Measurements from ENCODE around the gene RNF224. TPM values are rescaled to one million over a fixed set of nuclear protein-coding genes. Genes with fewer than 3 reads are reported as not detected.
A peak's percentile ranks its signal among the peaks of the same experiment; 100 is the strongest.

Gene RNF224
- polyA plus RNA-seq (ENCODE audit: insufficient read length) = 2.4 TPM

DNA sequence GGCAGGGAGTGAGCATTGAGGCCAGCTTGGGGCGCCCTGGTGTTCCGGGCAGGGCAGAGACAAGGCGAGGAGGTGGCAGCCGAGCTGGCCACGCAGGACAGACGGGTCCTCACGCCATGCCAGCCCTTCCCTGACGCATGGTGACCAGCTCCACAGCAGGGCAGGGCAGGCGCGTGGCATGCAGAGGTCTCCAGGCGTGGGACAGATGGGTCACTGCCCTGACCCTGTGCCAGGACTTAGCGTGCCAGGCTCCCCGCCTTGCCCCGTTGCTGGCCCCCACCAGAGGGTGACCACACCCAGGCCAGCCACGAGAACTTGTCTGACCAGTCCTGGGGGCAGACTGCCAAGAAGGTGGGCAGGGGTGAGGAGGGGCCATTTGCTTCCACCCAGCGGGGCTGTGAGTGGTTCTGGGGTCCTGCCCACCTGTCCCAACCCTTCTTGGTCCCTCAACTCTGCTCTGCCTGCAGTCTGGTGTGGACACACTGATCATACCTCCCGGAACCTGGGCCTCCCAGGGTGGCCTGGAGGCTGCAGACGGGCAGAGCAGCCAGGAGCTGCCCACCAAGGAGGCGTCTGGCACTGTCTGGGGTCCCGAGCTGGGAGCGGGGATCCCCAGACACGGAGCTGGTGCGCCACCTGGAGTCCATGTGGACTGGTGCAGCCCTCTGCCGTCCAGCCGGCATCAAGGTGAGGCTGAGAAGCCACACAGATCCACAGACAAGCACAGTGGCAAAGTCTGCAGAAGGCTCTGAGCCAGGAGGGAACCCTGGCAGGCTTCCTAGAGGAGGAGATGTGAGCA, at the start of gene RNF224:
Gene RNF224, plus strand, starts transcription at position 449 of the 799 bp plus-strand sequence. CDS start 834 bp downstream, outside the sequence.
- DNase-seq (ENCODE audit: low read depth) = no peak

DNA sequence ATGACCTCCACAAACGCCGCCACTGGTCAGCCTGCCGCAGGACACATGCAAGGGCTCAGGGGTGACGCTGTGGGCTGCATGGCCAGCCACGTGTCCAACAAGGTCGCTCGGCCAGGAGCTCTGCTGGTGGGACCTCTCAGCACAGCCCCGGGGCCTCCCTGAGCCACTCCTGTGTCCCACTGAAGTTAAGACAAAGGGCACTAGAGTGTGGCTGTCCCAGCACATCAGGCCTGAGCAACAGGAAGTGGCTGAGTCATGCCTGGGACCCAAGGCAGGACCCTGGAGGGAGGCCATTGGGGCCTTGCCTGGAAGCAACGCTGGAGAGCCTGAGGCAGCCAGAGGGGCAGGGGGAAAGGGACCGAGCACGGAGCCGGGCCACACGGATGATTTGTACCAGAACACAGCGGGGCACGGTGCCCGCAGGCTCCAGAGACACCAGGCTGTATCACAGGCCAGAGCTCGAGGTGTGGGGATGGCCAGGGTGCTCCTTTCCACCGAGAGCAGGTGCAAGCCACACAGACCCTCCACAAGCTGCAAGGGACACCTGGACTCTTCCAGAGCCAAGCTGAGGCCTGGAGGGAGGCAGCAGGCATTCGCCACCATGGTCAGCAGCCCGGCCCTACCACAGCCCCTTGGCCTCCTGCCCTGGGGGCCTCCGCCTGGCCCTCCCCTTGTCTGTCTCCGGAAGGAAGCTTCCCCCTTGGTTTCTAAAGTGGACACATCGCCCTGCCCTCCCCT, 48.9 kb upstream of the RNF224 start:
- no peak for DNase-seq (ENCODE audit: low read depth)

DNA sequence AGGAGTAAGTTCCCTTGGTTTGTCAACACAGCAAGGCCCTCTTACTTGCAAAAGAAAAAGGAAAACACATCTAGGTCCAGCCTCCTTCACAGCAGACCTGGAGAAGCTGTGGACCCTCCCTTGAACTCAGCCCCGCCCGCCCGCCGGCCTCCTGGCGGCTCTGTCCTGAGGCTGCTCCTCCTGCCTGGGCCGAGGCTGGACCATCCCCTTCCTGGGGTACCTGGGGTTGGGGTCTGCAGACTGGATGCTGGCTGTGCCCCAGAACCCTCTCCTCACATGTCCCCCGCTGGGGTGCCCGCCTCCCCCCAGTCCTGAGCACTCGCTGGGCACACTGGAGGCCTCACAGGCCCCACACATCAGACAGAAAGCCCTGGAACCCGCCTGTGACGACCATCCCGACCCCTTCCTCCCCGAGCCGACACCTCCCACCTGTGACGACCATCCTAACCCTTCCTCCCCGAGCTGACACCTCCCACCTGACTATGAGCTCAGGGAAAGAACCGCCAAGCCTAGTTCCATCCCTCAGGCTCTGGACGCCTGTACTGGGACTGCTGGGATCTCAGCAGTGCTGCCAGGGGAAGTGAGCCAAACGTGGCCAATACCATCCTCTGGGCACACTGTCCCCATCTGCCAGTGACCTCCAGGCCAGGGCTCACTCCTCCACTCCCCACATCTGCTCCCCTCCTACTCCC, 48.2 kb upstream of the RNF224 start:
- no peak for DNase-seq (ENCODE audit: low read depth)

DNA sequence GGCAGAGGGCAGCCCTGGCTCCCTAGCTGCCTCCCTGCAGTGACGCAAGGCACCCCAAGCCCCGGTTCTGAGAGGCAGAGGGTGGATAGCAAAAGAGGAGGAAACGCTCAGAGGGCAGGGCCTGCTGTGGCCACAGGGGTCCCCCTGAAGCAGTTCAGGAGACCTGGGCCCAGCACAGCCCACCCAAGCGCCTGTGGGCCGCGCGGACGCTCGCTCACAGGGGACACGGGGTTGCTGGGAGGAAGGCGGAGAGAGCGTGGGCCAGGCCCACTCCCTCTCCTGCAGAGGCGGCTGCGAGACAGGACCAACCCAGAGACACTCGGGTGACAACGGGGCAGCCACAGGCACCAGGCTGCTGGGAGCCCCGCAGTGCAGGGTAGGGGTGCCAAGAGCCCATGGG, 47.5 kb upstream of the RNF224 start:
- no peak for DNase-seq (ENCODE audit: low read depth)

DNA sequence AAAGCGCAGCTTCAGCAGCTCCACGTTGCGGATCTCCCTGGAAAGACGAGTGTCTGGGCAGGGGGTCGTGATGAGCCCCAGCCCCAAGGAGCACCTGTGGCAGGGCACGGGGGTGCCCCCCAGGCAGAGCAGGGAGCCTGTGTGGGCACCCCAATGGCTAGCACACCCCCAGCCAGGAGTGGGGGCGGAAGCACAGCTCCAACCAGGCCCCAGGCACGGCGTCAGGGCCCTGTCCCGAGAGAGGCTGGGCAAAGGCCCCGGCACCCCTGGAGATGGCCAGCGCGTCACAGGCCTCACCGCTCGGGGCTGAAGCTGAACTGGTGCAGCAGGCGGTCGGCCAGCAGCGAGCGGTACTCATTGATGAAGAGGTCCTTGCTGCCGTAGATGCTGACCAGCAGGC, 46.8 kb upstream of the RNF224 start:
- DNase-seq (ENCODE audit: low read depth) = no peak

DNA sequence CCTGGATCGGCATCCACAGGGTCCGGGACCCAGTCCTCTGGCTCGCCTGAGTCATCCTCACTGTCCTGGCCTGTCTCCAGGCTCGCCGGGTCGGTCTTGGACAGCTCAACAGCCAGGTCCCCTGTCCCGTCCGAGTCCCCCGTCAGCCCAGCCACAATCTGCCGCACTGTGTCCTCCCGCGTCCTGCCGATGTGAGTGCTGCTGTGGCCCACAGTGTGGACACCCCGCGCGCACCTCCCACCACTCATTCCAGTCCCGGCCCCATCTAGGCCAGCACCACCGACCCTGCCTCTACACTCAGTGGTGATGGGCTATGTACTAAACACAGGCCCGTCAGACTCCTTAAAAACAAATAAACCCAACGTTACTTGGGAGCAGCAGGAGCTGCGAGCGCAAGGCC, 45.6 kb upstream of the RNF224 start:
- no peak for DNase-seq (ENCODE audit: low read depth)

DNA sequence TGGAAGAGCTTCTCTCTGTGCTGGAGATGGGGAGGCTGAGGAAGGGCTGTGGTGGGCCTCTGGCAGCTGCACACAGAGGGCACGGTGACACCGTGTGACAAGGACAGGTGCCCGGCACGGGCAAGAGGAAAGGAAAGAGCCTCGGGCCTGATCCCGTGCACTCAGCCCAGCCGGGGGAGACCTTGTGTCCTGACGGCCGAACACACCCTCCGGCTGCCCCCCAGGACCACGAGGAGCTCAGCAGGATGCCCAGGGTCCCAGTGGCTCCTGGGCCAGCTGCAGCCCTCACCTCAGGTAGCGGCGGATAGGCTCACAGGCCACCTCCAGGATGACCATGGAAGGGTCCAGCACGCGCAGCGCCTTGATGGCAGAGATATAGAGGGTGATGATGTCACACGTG, 44.5 kb upstream of the RNF224 start:
- no peak for DNase-seq (ENCODE audit: low read depth)

DNA sequence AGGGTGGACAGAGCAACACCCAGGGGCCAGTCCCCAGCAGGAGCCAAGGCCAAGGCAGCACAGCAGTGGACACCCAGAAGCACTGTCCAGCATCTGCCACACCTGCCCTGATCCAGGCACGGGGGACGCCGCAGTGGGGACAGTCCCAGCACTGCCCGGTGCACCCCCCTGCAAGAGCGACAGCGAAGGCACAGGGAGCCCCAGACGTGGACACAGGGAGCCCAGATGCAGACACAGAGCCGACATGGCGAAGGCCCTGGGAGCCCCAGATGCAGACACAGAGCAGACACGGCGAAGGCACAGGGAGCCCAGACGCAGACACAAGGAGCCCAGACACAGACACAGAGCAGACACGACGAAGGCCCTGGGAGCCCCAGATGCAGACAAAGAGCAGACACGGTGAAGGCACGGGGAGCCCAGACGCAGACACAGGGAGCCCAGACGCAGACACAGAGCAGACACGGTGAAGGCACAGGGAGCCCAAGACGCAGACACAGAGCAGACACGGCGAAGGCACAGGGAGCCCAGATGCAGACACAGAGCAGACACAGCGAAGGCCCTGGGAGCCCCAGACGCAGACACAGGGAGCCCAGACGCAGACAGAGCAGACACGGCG, 43.2 kb upstream of the RNF224 start:
- DNase-seq (ENCODE audit: low read depth) = no peak

DNA sequence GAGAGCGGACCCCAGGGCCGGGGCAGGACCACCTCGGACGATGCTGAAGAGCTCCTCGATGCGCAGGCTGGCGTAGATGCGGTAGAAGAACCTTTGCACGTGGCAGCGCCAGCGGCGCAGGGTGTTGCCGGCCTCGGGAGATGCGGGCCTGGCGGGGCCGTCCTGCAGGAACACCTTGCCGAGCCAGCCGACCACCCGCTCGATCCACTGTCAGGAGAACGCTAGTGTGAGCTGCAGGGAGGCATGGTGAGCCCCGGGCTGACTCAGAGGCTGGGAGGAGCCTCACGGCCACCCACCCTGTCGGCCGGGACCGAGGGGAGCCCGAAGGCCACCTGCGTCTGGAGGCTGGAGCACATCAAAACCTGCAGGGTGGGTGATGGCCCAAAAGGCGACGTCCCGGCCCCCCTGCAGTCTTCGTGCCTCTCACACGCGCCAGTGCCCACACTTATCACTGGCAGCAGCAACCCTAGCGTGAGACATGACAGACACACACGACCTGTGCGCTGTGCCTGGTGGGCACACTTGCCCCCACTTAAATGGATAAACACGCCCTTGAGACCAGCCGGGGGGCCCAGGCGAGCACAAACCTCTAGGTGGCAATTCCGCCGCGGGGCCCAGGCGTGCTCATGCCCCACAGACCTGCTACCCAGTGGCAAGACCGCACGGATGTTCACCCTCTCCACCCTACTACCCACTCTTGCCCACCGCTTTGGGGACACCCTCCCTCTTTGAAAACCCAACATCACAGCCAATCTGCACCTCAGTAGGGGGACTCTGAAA, 42.2 kb upstream of the RNF224 start:
- no peak for DNase-seq (ENCODE audit: low read depth)

DNA sequence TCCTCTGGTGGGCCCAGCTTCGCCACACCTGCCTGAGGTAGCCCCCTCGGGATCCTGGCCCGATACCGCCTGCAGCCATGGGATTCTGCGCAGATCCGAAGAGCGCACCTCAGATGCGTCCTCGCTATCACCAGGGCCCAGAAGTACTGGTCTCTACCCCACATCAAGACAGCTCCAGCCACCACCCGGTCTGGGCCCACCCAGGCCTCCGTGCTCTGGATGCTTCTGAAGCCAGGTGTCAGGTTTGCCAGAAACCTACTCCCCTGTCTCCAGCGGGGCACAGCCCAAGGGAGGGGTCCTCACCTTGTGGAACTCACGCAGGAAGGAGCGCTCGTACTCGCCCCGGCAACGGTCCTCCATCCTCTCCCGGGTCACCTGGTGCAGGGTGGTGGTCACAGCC, 41.4 kb upstream of the RNF224 start:
- no peak for DNase-seq (ENCODE audit: low read depth)

DNA sequence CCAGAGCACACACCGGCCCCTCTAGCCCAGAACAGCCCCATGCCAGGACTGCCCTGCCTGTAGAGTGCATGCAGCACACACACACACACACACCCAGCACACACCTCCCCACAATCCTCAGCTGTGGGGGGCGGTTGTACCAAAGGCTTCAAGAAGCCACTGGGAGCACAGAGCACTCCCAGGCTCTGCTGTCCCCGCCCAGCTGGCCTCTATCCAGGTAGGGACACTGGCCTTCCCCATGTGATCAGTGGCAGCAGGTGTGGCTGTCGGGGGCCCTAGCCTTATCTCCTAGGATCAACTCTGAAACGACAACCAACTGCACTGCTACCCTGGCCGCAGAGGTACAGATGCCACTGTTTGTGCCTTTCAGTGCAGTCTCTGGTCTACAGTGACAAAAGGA, 40.9 kb upstream of the RNF224 start:
- no peak for DNase-seq (ENCODE audit: low read depth)

DNA sequence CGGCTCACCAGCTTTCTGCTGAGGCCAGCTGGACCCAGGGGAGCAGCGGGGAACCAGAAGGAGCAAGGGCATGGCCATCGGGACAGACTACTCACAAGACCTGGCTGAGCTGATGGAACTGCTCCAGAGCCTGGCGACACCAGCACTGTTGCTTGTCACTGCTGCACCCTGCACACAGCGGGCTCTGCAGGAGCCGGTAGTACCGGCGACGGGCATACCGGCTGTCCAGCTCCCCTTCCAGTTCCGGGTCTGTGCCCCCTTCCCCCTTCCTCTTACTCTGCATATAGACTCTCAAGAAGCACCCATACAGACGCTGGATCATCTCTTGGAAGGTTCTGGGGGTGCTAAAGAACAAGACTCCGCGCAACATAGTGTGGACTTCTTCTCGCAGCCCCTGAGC, 39.9 kb upstream of the RNF224 start:
- DNase-seq (ENCODE audit: low read depth) = no peak

DNA sequence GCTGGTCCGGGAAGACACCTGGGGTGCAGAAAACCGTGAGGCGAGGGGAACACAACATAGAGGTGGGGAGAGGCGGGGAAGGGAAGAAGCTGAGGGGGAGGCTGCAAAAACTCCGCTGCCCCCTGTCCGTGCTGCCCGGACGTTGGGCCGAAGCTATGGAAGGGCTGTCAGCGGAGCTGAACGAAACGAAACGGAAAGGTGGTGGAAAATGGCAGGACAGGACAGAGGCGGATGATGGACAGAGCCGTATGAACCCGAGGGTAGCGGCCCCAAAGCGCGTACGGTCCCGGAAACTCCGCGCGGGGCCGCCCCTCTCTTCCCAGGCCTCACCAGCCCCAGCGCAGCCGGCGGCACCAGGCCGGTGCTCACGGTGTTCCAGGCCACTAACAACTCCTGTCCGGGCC, 39.2 kb upstream of the RNF224 start:
- no peak for DNase-seq (ENCODE audit: low read depth)

DNA sequence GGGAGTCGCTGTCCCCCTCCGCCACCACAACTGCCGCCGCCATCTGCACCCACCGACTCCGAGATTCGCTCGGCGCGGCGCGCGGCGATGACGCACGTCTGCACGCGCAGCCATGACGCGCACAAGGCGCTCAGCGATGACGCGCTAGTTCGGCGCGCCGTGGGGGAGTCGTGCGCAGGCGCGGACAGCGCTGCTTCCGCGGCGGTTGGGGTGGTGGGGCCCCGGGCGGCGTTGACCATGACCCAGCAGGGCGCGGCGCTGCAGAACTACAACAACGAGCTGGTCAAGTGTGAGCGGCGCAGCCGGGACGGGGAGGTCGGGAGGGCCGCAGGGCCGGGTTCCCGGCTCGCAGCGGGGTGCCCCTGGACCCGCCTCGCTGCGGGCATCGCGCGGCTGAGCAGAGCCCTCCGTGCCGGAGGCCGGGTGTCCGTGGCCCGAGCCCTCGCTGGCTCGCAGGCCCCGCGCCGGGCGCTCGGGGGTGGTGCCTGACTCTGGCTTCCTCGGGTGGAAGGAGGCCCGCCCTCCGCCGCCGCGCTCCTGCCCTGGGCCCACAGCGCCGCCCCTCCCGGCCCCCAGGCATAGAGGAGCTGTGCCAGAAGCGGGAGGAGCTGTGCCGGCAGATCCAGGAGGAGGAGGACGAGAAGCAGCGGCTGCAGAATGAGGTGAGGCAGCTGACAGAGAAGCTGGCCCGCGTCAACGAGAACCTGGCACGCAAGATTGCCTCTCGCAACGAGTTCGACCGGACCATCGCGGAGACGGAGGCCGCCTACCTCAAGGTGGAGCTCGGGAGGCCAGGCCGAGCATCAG, 38.6 kb upstream of the RNF224 start, which contains the start of the genes ANAPC2 and SSNA1:
Gene ANAPC2, minus strand, starts transcription at position 71 of the 807 bp plus-strand sequence. Its CDS starts 28 bp downstream, at position 43.
Gene SSNA1, plus strand, starts transcription at position 187 of the 807 bp plus-strand sequence. Its CDS starts 51 bp downstream, at position 238.
- peak; percentile 91 for DNase-seq (ENCODE audit: low read depth)

DNA sequence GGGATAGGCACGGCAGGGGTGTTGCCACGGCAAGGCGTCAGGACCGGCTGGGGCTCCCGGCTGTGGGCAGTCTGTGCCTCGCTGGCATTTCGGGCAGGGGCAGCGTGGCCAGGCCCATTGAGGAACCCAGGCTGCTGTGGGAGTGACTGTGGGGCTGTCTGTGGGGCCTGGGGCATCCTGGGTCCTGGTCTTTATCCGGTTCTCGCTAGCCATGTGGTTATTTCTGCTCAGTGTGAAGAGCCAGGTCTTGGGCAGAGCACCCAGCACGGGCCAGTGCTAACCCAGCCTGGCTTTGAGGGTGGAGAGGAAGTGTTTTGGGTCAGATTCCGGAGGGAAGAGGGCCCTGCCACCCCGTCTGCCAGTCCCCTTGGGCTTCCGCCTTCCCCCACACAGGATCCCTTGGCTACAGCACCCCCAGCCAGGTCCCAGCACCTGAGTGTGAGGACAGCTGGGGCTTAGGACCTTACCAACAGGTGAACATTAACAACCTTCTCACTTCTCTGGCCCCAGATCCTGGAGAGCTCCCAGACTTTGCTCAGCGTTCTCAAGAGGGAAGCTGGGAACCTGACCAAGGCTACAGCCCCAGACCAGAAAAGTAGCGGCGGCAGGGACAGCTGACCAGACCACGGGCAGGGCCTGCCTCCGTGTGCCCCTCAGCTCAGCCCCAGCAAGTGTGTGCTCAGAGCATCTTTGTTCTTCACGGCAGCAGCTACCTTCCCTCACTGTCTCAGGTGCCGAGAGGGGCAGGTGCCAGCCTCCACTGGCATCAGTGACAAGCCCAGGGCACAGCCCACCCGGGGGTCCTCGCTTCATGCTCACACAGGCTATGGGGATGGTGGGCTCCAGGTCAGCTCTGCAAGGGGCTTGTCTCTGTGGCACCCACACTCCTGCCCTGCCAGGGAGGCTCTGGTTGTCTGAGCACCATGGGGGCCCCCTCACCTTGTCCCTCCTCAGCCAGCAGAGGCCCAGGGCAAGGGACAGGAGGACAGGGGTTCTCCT, 37.7 kb upstream of the RNF224 start:
- no peak for DNase-seq (ENCODE audit: low read depth)

DNA sequence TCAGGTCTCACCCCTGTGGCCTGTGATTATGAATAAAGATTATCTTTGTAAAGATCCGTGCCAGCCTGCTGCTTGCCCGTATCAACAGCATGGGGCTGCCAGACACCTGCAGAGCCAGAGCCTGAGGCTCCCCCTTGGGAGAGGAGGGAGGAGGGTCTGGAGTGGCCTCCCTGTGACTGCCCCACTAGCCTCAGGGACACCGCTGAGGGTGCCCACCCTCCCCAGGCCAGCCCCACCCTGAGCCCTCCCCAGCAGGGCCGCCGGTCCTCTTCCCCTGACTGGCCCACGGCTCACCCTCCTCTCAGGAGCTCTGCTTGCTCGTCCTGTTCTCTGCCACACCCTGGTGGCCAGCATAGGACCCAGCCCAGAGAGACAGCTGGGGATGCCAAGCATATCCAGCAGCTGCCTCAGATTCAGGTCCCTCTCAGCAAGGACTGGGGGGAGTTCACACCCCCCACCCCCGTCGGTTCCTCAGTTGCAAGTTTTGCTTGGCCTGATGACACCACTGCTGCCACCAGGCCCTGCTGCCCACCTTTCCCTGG, 36.9 kb upstream of the RNF224 start:
- no peak for DNase-seq (ENCODE audit: low read depth)

DNA sequence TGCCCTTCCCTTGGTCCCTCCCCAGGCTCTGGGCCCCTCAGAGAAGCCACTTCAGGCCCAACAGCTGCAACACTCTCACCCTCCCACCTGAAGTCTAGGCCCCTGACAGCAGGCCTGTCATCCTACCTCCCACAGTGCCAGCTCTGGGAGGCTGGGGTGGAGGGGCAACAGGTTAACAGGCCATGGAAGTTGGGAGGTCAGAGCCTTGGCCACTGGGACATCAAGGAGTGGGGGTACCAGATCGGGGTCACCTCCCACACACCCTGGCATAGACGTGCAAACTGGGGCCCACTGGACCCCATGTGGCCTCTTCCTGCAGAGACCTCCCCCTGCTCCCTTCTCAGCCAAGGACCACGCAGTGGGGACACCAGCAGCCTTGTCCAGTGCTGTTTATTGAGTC, 36.1 kb upstream of the RNF224 start:
- no peak for DNase-seq (ENCODE audit: low read depth)

DNA sequence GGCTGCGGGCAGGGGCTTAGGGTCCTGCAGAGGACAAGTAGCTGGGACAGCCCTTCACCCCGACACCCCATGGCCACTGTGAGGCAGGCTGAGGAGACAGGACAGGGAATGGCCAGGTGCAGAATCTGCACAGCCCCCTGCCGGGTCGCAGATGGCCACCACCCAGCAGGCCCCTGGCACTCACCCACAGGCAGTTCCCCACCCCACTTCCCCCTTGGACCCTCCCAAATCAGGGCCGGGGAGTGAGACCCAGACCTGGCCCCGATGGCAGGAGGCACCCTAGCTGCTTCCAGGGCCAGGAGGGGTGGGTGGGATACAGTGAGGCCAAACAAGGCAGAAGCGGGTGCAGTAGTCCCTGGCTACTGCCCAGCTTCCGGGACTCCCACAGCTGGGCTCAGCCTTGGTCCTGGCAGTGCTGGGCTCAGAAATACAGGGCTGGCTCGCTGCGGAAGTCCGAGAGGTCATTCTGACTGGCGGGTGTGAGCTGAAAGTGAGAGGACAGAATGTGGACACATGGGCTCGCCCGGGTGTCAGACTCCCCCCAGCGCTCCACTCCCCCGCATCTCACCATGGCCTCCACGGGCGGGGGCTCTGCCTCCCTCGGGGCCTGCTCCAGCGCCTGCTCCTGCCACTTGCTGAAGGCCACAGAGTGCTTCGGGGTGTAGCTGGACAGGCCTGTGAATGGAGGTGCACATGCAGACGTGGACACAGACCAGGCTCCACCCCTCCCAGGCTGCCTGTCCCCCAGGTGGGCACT, 35.4 kb upstream of the RNF224 start:
- DNase-seq (ENCODE audit: low read depth) = no peak
